Thyroid gland (tissue), 4 donors: Measurements from ENCODE around the gene RAB38. TPM values are rescaled to one million over a fixed set of nuclear protein-coding genes. Genes with fewer than 3 reads are reported as not detected.
A peak's percentile ranks its signal among the peaks of the same experiment; 100 is the strongest.

Experiments used
- DNase-seq, 2 donors: peaks; one replicate each; pipeline ENCODE4 v3.0.0-alpha.2; 2019
- H3K27ac ChIP-seq, 3 donors: fragments of 200-600 bp; sonication (generic); 1 replicate in 2 of 3; 2 replicates in 1 of 3; pipeline ENCODE4 v1.5.1; 2016 to 2019; ENCODE audit warnings: mild to moderate bottlenecking in 1 of 3, moderate library complexity in 1 of 3
- H3K27me3 ChIP-seq: fragments of 200-600 bp; sonication (generic); one replicate; pipeline ENCODE4 v1.5.1; 2019
- H3K36me3 ChIP-seq, 2 donors: fragments of 200-600 bp; sonication (generic); one replicate each; pipeline ENCODE4 v1.5.1; 2016 to 2019
- H3K4me1 ChIP-seq, 2 donors: fragments of 200-600 bp; sonication (generic); one replicate each; pipeline ENCODE4 v1.5.1; 2017 to 2019
- H3K4me3 ChIP-seq, 3 donors: fragments of 200-600 bp; sonication (generic); replicated peaks in 1 of 3; 1 replicate in 2 of 3; 2 replicates in 1 of 3; pipeline ENCODE4 v1.5.1; 2016; ENCODE audit warnings: mild to moderate bottlenecking in 1 of 3
- H3K9me3 ChIP-seq: fragments of 200-600 bp; sonication (generic); one replicate; pipeline ENCODE4 v1.5.1; 2017
- POLR2A ChIP-seq, 2 donors: fragments of 450-650 bp; IDR thresholded peaks; one replicate each; pipeline ENCODE4 v1.6.1; 2017; ENCODE audit warnings: antibody characterized with exemption in 2 of 2, mild to moderate bottlenecking in 2 of 2, moderate library complexity in 1 of 2
- WGBS, 2 donors: methylation state at CpG; one replicate each; pipeline ENCODE4 v1.1.5; 2017; 5-methylcytosine and 5-hydroxymethylcytosine counted together
- intact Hi-C: fragments of 100-400 bp; cut with DNase I; formaldehyde crosslinking; loops from one replicate; pipeline ENCODE4 v1.15.1; 2023
- total RNA-seq, 4 donors: library from RNA; depleted of rRNA; stranded (reverse); fragments of >200 nt; gene quantifications; one replicate each; pipeline ENCODE4 v1.2.3, GENCODE V29; 2016
- TF ChIP-seq, protein P1 (sequence below), 6 experiments: fragments of 200-600 bp in 3 of 6; fragments of 450-650 bp in 3 of 6; sonication (generic) in 3 of 6; IDR thresholded peaks; one replicate each; pipeline ENCODE4 v1.5.1; 2016 to 2019; ENCODE audit warnings: antibody characterized with exemption in 6 of 6, mild to moderate bottlenecking in 2 of 6, inconsistent platforms in 1 of 6, moderate library complexity in 1 of 6

Gene RAB38
- total RNA-seq, 4 donors from 2014 or later, result 5.6 to 12.9 (median 9.0) TPM

GRCh38 chr11:88106666-88107065 lies 68.6 kb downstream of the RAB38 start:
- no peak overlapping the region for H3K4me3 ChIP-seq
- intact Hi-C loops, result loop anchor here (10.0 kb wide), 1 partner anchor 448 kb away; no protein-coding TSS in a partner anchor
- no peaks in the 10 kb centered on the region for H3K27me3 ChIP-seq
- no peak for DNase-seq
- no peak for TF ChIP-seq POLR2A (IDR thresholded peaks at IDR 0.05)
- TF ChIP-seq, protein P1, sequence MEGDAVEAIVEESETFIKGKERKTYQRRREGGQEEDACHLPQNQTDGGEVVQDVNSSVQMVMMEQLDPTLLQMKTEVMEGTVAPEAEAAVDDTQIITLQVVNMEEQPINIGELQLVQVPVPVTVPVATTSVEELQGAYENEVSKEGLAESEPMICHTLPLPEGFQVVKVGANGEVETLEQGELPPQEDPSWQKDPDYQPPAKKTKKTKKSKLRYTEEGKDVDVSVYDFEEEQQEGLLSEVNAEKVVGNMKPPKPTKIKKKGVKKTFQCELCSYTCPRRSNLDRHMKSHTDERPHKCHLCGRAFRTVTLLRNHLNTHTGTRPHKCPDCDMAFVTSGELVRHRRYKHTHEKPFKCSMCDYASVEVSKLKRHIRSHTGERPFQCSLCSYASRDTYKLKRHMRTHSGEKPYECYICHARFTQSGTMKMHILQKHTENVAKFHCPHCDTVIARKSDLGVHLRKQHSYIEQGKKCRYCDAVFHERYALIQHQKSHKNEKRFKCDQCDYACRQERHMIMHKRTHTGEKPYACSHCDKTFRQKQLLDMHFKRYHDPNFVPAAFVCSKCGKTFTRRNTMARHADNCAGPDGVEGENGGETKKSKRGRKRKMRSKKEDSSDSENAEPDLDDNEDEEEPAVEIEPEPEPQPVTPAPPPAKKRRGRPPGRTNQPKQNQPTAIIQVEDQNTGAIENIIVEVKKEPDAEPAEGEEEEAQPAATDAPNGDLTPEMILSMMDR (IDR thresholded peaks at IDR 0.05), result no peak
- H3K27ac ChIP-seq, result no peak overlapping the region
- WGBS, 2 donors, result 73 to 74% methylated on average over 5 of the region's 5 CpGs
- H3K4me1 ChIP-seq, result no peaks in the 10 kb centered on the region
- H3K36me3 ChIP-seq, result no peaks in the 10 kb centered on the region
- H3K9me3 ChIP-seq, result no peaks in the 10 kb centered on the region

GRCh38 chr11:88105951-88106350 lies 69.3 kb downstream of the RAB38 start:
- intact Hi-C loops, result loop anchor here (10.0 kb wide), 1 partner anchor 449 kb away; no protein-coding TSS in a partner anchor

GRCh38 chr11:88105526-88105925 lies 69.7 kb downstream of the RAB38 start:
- 29 to 50% methylated on average over 1 of the region's 1 CpG for WGBS, 2 donors

More at GRCh38 chr11:88105951-88106350, 69.3 kb downstream of the RAB38 start:
- 59 to 65% methylated on average over 2 of the region's 2 CpGs for WGBS, 2 donors
- H3K36me3 ChIP-seq, result no peaks in the 10 kb centered on the region
- no peaks in the 10 kb centered on the region for H3K9me3 ChIP-seq
- no peak for TF ChIP-seq POLR2A (IDR thresholded peaks at IDR 0.05)
- TF ChIP-seq, protein P1 (IDR thresholded peaks at IDR 0.05), result no peak
- no peaks in the 10 kb centered on the region for H3K27me3 ChIP-seq
- no peak overlapping the region for H3K27ac ChIP-seq
- H3K4me1 ChIP-seq, result no peaks in the 10 kb centered on the region
- DNase-seq, result no peak
- no peak overlapping the region for H3K4me3 ChIP-seq

DNA sequence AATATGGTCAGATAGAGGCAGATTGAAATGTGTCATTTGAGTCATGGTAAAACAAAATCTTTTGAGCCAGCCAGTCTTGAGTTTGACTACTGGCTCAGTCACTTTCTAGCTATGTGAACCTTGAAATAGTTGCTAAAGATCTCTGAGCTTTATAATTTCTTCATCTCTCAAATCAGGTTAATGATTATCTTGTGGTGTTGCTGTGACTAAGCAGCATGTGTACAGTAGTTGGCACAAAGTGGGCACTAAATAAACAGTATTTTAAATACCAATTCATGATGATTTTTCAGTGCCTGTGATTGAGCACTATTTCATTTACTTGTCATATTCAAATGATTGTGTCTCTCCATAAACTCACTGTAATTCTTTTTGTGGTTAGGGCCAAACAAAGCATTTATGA lies 70.8 kb downstream of the RAB38 start:
- H3K9me3 ChIP-seq, result no peaks in the 10 kb centered on the region
- no peaks in the 10 kb centered on the region for H3K27me3 ChIP-seq
- no peak overlapping the region for H3K27ac ChIP-seq
- DNase-seq, result no peak
- H3K4me1 ChIP-seq, result no peaks in the 10 kb centered on the region
- intact Hi-C loops, result loop anchor here (10.0 kb wide), 1 partner anchor 450 kb away; no protein-coding TSS in a partner anchor
- no peaks in the 10 kb centered on the region for H3K36me3 ChIP-seq
- H3K4me3 ChIP-seq, result no peak overlapping the region
- TF ChIP-seq POLR2A (IDR thresholded peaks at IDR 0.05), result no peak
- TF ChIP-seq, protein P1 (IDR thresholded peaks at IDR 0.05), result no peak

More at GRCh38 chr11:88105526-88105925, 69.7 kb downstream of the RAB38 start:
- no peaks in the 10 kb centered on the region for H3K27me3 ChIP-seq
- no peak for DNase-seq
- intact Hi-C loops, result loop anchor here (10.0 kb wide), 1 partner anchor 449 kb away; no protein-coding TSS in a partner anchor
- H3K4me1 ChIP-seq, result no peaks in the 10 kb centered on the region
- no peaks in the 10 kb centered on the region for H3K9me3 ChIP-seq
- TF ChIP-seq POLR2A (IDR thresholded peaks at IDR 0.05), result no peak
- TF ChIP-seq, protein P1 (IDR thresholded peaks at IDR 0.05), result no peak
- H3K4me3 ChIP-seq, result no peak overlapping the region
- H3K36me3 ChIP-seq, result no peaks in the 10 kb centered on the region
- H3K27ac ChIP-seq, result no peak overlapping the region

- TF ChIP-seq POLR2A (IDR thresholded peaks at IDR 0.05), result no peak
- TF ChIP-seq, protein P1 (IDR thresholded peaks at IDR 0.05), result peak; percentile 18 to 58 (median 38)
- H3K4me3 ChIP-seq, result no peak overlapping the region
- H3K36me3 ChIP-seq, result no peaks in the 10 kb centered on the region
- 67 to 77% methylated on average over 9 of the region's 9 CpGs for WGBS, 2 donors
- peak; percentile 65 to 69 for DNase-seq
- intact Hi-C loops, result loop anchor here (10.0 kb wide), 1 partner anchor 451 kb away; no protein-coding TSS in a partner anchor
- no peak overlapping the region for H3K27ac ChIP-seq
- H3K9me3 ChIP-seq, result no peaks in the 10 kb centered on the region
- no peaks in the 10 kb centered on the region for H3K27me3 ChIP-seq
- no peaks in the 10 kb centered on the region for H3K4me1 ChIP-seq
Measured at GRCh38 chr11:88103337-88104206, 71.7 kb downstream of the RAB38 start.
